Endothelial cell of umbilical vein (primary cell): ENCODE measurements around the gene FKBP6. TPM values are rescaled to one million over a fixed set of nuclear protein-coding genes. Genes with fewer than 3 reads are reported as not detected.

Experiments used
- BruUV-seq: library from RNA; stranded (reverse); fragments of 400-500 nt; replicated peaks from 2 replicates; lab custom pipeline; 2021; lab: Mats Ljungman, UMichigan
- CTCF ChIA-PET: fragments of 300-600, 350-600 bp; sonication (Branson Sonifier 250); formaldehyde crosslinking; loops from one replicate; lab custom pipeline; 2021; ENCODE audit warnings: antibody characterized with exemption, inconsistent platforms; lab: Charles Lee
- POLR2A ChIA-PET: fragments of 300-600, 350-600 bp; sonication (Branson Sonifier 250); formaldehyde crosslinking; loops from one replicate; lab custom pipeline; 2021; ENCODE audit warnings: antibody characterized with exemption, inconsistent platforms; lab: Charles Lee
- DNase-seq: peaks from one replicate; pipeline ENCODE4 v3.0.0-alpha.2; 2011; ENCODE audit warnings: low read depth, low spot score
- FAIRE-seq: peaks from 2 replicates; lab custom pipeline; 2011; peaks lifted over from hg19 to GRCh38; lab: Jason Lieb, UNC
- H2AFZ ChIP-seq: 2 replicates; pipeline ENCODE4 v1.6.0; 2012; ENCODE audit warnings: low read depth, low read length, control low read depth, inconsistent platforms
- H3K27ac ChIP-seq: 2 replicates; pipeline ENCODE4 v1.5.1; 2011; ENCODE audit warnings: low read depth, mild to moderate bottlenecking, control low read depth, low read length, moderate library complexity; ENCODE audit not compliant: insufficient read depth
- H3K27me3 ChIP-seq, 2 experiments: 2 replicates each; pipeline versions ENCODE4 v1.6.0 to v1.6.1; 2011; ENCODE audit warnings: low read length in 2 of 2, mixed read lengths in 1 of 2; ENCODE audit not compliant: control insufficient read depth in 2 of 2, insufficient read depth in 2 of 2
- H3K36me3 ChIP-seq, 2 experiments: 2 replicates in 1 of 2; 3 replicates in 1 of 2; pipeline ENCODE4 v1.5.1; 2011; ENCODE audit warnings: low read length in 2 of 2, mild to moderate bottlenecking in 1 of 2, moderate library complexity in 1 of 2; ENCODE audit not compliant: control insufficient read depth in 2 of 2, insufficient read depth in 2 of 2; ENCODE audit errors: extremely low read depth in 1 of 2
- H3K4me1 ChIP-seq: 3 replicates; pipeline ENCODE4 v1.5.1; 2011; ENCODE audit warnings: mild to moderate bottlenecking, low read length; ENCODE audit not compliant: control insufficient read depth, insufficient read depth; ENCODE audit errors: extremely low read depth
- H3K4me2 ChIP-seq: 2 replicates; pipeline ENCODE4 v1.6.1; 2011; ENCODE audit warnings: low read length, control low read depth, mixed read lengths; ENCODE audit not compliant: insufficient read depth
- H3K4me3 ChIP-seq, 3 experiments: fragments of 200-600 bp in 1 of 3; sonication (generic), shearing (Covaris generic) in 1 of 3; replicated peaks in 1 of 3; 2 replicates each; pipeline ENCODE4 v1.5.1; 2011 to 2016; ENCODE audit warnings: control low read depth in 3 of 3, low read length in 3 of 3, mild to moderate bottlenecking in 2 of 3, inconsistent platforms in 1 of 3, low read depth in 1 of 3, moderate library complexity in 1 of 3; ENCODE audit not compliant: insufficient read depth in 1 of 3
- H3K79me2 ChIP-seq: 2 replicates; pipeline ENCODE4 v1.6.0; 2012; ENCODE audit warnings: low read length, inconsistent platforms; ENCODE audit not compliant: control insufficient read depth, insufficient read depth
- H3K9ac ChIP-seq: replicated peaks from 2 replicates; pipeline ENCODE3; 2011; ENCODE audit warnings: low read length, control low read depth; ENCODE audit not compliant: insufficient read depth; ENCODE audit errors: extremely low read depth
- H3K9me1 ChIP-seq: replicated peaks from 3 replicates; pipeline ENCODE4 v1.6.0; 2011; ENCODE audit warnings: mild to moderate bottlenecking, low read length; ENCODE audit not compliant: control insufficient read depth, insufficient read depth; ENCODE audit errors: extremely low read depth
- H3K9me3 ChIP-seq: replicated peaks from 2 replicates; pipeline ENCODE4 v1.5.1; 2012; ENCODE audit warnings: low read length, inconsistent platforms; ENCODE audit not compliant: control insufficient read depth, insufficient read depth
- H4K20me1 ChIP-seq: replicated peaks from 2 replicates; pipeline ENCODE3; 2011; ENCODE audit warnings: mild to moderate bottlenecking, low read length; ENCODE audit not compliant: control insufficient read depth, insufficient read depth; ENCODE audit errors: extremely low read depth
- CTCF ChIP-seq, 2 donors: IDR thresholded peaks; 1 replicate in 1 of 2; 2 replicates in 1 of 2; pipeline ENCODE4 v1.5.1; 2011; ENCODE audit warnings: low read length in 2 of 2, mild to moderate bottlenecking in 2 of 2, moderate library complexity in 2 of 2, control low read depth in 1 of 2, inconsistent platforms in 1 of 2, low read depth in 1 of 2; ENCODE audit not compliant: insufficient read depth in 1 of 2; ENCODE audit errors: extremely low read depth in 1 of 2
- EZH2 ChIP-seq: IDR thresholded peaks from 2 replicates; pipeline ENCODE4 v1.6.1; 2012; ENCODE audit warnings: borderline replicate concordance, low read depth, mild to moderate bottlenecking, moderate library complexity, low read length, inconsistent platforms; ENCODE audit not compliant: severe bottlenecking
- FOS ChIP-seq: IDR thresholded peaks from 2 replicates; pipeline ENCODE4 v1.6.1; 2011; ENCODE audit warnings: mild to moderate bottlenecking, low read length, moderate library complexity, borderline replicate concordance; ENCODE audit not compliant: insufficient read depth
- GATA2 ChIP-seq: IDR thresholded peaks from 2 replicates; pipeline ENCODE4 v1.7.0; 2011; ENCODE audit warnings: low read depth, mild to moderate bottlenecking, moderate library complexity, mixed read lengths, low read length; ENCODE audit not compliant: insufficient read length, insufficient read depth
- JUN ChIP-seq: IDR thresholded peaks from 2 replicates; pipeline ENCODE4 v1.6.1; 2011; ENCODE audit warnings: borderline replicate concordance, low read depth; ENCODE audit not compliant: insufficient read length, insufficient read depth
- MAX ChIP-seq: IDR thresholded peaks from 2 replicates; pipeline ENCODE4 v1.6.1; 2011; ENCODE audit not compliant: insufficient read depth, insufficient read length
- MYC ChIP-seq: IDR thresholded peaks from one replicate; pipeline ENCODE4 v1.6.1; 2011; ENCODE audit warnings: mild to moderate bottlenecking, low read depth, low read length
- POLR2A ChIP-seq: IDR thresholded peaks from 2 replicates; pipeline ENCODE4 v1.6.1; 2012; ENCODE audit warnings: low read depth, mild to moderate bottlenecking, control low read depth, low read length
- POLR2AphosphoS5 ChIP-seq: IDR thresholded peaks from 2 replicates; pipeline ENCODE4 v1.6.1; 2012; ENCODE audit warnings: low read depth, mild to moderate bottlenecking, control low read depth, low read length, moderate library complexity; ENCODE audit not compliant: insufficient read depth
- dilution Hi-C: fragments of 300-500 bp; cut with MboI; formaldehyde crosslinking; loops from one replicate; pipeline ENCODE4 v1.15.0; 2019; ENCODE audit warnings: low sequenced_read_pairs; ENCODE audit not compliant: extremely low pct_ligation_motif_present
- intact Hi-C: fragments of 100-400 bp; cut with micrococcal nuclease; formaldehyde crosslinking; loops from one replicate; pipeline ENCODE4 v1.10.0; 2022
- polyA plus RNA-seq, 4 experiments: library from polyadenylated mRNA; depleted of rRNA in 3 of 4; stranded (reverse) in 3 of 4; unstranded in 1 of 4; fragments of >200 nt; gene quantifications; 2 replicates each; pipeline versions ENCODE4 v1.2.1 to v1.2.3, GENCODE V29; 2011 to 2012; ENCODE audit warnings: missing spikeins in 1 of 4
- total RNA-seq: library from RNA; stranded (reverse); gene quantifications from 2 replicates; pipeline ENCODE4 v1.2.3, GENCODE V29; 2021

The FKBP6 gene
- total and polyA plus RNA-seq, 2 donors (not counting 3 experiments of a cell fraction or from before 2014, with no cell fraction given) = 0.04 TPM; not detected in 1

- Histone ChIP-seq H3K4me2 (no peak overlapping the region), H4K20me1 (no peaks in the 10 kb centered on the region), H3K9me1 (no peaks in the 10 kb centered on the region), H2AFZ (no peak overlapping the region), H3K27me3 (peaks cover 0 to 3% of the 10 kb centered on the region in 2 experiments), H3K9me3 (no peaks in the 10 kb centered on the region), H3K79me2 (no peaks in the 10 kb centered on the region), H3K4me3 (no peak overlapping the region), H3K4me1 (peaks cover 12% of the 10 kb centered on the region), H3K36me3 (no peaks in the 10 kb centered on the region), H3K27ac (no peak overlapping the region), H3K9ac (no peak overlapping the region)
- FAIRE-seq (no peak), DNase-seq (no peak)
- no TSS peak for BruUV-seq
- intact Hi-C loops (no loop called here), dilution Hi-C loops (no loop called here)
- POLR2A ChIA-PET = no interaction called here
- TF ChIP-seq FOS = no peak
- TF ChIP-seq MYC = no peak
- TF ChIP-seq GATA2 = no peak
- no peak for TF ChIP-seq CTCF (IDR thresholded peaks at IDR 0.05; ENCODE audit: extremely low read depth in 1 of 2, insufficient read depth in 1 of 2, low read depth in 1 of 2, low read length in 2 of 2)
- TF ChIP-seq POLR2A = no peak
- no peak for TF ChIP-seq MAX
- no peak for TF ChIP-seq JUN
- no peak for TF ChIP-seq EZH2
- TF ChIP-seq POLR2AphosphoS5 = no peak
- CTCF ChIA-PET = interaction anchor here (0.7 to 1.4 kb wide), 2 partner anchors 10 to 99 kb away, joined by 3 to 5 read pairs; no protein-coding TSS in a partner anchor
These were observed 24.8 kb downstream of the FKBP6 start for GRCh38 chr7:73352784-73353183.
